H4 (cell line): ENCODE data around the gene CYBC1. TPM values are rescaled to one million over a fixed set of nuclear protein-coding genes. Genes with fewer than 3 reads are reported as not detected.
A peak's percentile ranks its signal among the peaks of the same experiment; 100 is the strongest.
"Not testable (repeated sequence)": the region's sequence is repeated elsewhere in the genome, so short reads cannot be mapped to it uniquely, and the experiment has no call there.

Experiments
- DNase-seq: peaks from one replicate; pipeline ENCODE4 v3.0.0-alpha.2; 2015; ENCODE audit warnings: low spot score
- total RNA-seq: library from RNA; depleted of rRNA; stranded (reverse); fragments of >200 nt; shearing (Covaris generic); gene quantifications from 2 replicates; pipeline ENCODE4 v1.2.3, GENCODE V29; 2014

Gene CYBC1
- total RNA-seq, 1 experiment from 2014 or later: 78.9 TPM

- no peak for DNase-seq
Observed at GRCh38 chr17:82479602-82480001, 29.1 kb upstream of the CYBC1 start.

- DNase-seq: no peak
Observed at GRCh38 chr17:82477934-82478333, 27.4 kb upstream of the CYBC1 start.

- no peak for DNase-seq
Observed at GRCh38 chr17:82475458-82475857, 24.9 kb upstream of the CYBC1 start.

- DNase-seq: no peak
Observed at GRCh38 chr17:82474223-82475010, 23.9 kb upstream of the CYBC1 start.

- DNase-seq: no peak
Observed at GRCh38 chr17:82470065-82470464, 19.5 kb upstream of the CYBC1 start.

- no peak for DNase-seq
Observed at GRCh38 chr17:82468692-82469091, 18.1 kb upstream of the CYBC1 start.

GRCh38 chr17:82465023-82465603 lies 14.6 kb upstream of the CYBC1 start:
- no peak for DNase-seq

GRCh38 chr17:82464567-82464929 lies 14.0 kb upstream of the CYBC1 start:
- DNase-seq: no peak

- no peak for DNase-seq
Observed at GRCh38 chr17:82463925-82464566, 13.5 kb upstream of the CYBC1 start.

- DNase-seq: no peak
Observed at GRCh38 chr17:82463391-82463790, 12.8 kb upstream of the CYBC1 start.

GRCh38 chr17:82461827-82462524 lies 11.4 kb upstream of the CYBC1 start:
- no peak for DNase-seq

GRCh38 chr17:82459936-82460335 lies 9.4 kb upstream of the CYBC1 start:
- DNase-seq: not testable (repeated sequence)

- DNase-seq: no peak
Observed at GRCh38 chr17:82458885-82459424, 8.4 kb upstream of the CYBC1 start.

- peak; percentile 99 for DNase-seq
Observed at GRCh38 chr17:82458179-82458884, 7.8 kb upstream of the CYBC1 start, which contains the start of gene NARF. NARF (plus strand) TSS chr17:82458741; CDS start chr17:82458804, 63 bp downstream.

GRCh38 chr17:82457929-82458178 lies 7.3 kb upstream of the CYBC1 start:
- DNase-seq: no peak

- no peak for DNase-seq
Observed at GRCh38 chr17:82457073-82457928, 6.7 kb upstream of the CYBC1 start.

- DNase-seq: not testable (repeated sequence)
Observed at GRCh38 chr17:82453706-82454105, 3.2 kb upstream of the CYBC1 start.

GRCh38 chr17:82453151-82453550 lies 2.6 kb upstream of the CYBC1 start:
- not testable (repeated sequence) for DNase-seq

GRCh38 chr17:82452162-82452561 lies 1.6 kb upstream of the CYBC1 start:
- DNase-seq: no peak

GRCh38 chr17:82449883-82450356 lies 632 bp downstream of the CYBC1 start:
- no peak for DNase-seq
